Mesenteric fat pad (tissue), 1 donor: ENCODE data around the gene KIFBP. TPM values are rescaled to one million over a fixed set of nuclear protein-coding genes. Genes with fewer than 3 reads are reported as not detected.

Source experiments
- DNase-seq: peaks from one replicate; pipeline ENCODE4 v3.0.0-alpha.2; 2020; ENCODE audit warnings: low spot score
- total RNA-seq: library from RNA; stranded (reverse); fragmentation: NEBNext Ultra II Directional; extraction: Animal tissue kit (Norgen Biotek cat#: 25700); gene quantifications from one replicate; pipeline ENCODE4 v1.2.1, GENCODE V29; 2021
- donor health status: DM: yes; HTN: yes; CAD: no.

Gene KIFBP
- total RNA-seq, 1 donor from 2014 or later = 34.7 TPM

GRCh38 chr10:69051303-69051702 lies 62.7 kb downstream of the KIFBP start:
- DNase-seq = no peak

- no peak for DNase-seq
Observed at GRCh38 chr10:69051710-69052487, 63.3 kb downstream of the KIFBP start.

GRCh38 chr10:69052736-69053135 lies 64.1 kb downstream of the KIFBP start:
- DNase-seq = no peak

GRCh38 chr10:69055241-69055640 lies 66.6 kb downstream of the KIFBP start:
- DNase-seq = no peak

GRCh38 chr10:69056129-69056528 lies 67.5 kb downstream of the KIFBP start:
- DNase-seq = no peak

GRCh38 chr10:69056536-69057260 lies 68.1 kb downstream of the KIFBP start:
- no peak for DNase-seq

GRCh38 chr10:69057261-69057950 lies 68.8 kb downstream of the KIFBP start:
- no peak for DNase-seq

- no peak for DNase-seq
Observed at GRCh38 chr10:69057951-69058297, 69.3 kb downstream of the KIFBP start.

GRCh38 chr10:69060127-69060798 lies 71.7 kb downstream of the KIFBP start:
- no peak for DNase-seq

GRCh38 chr10:69061305-69062161 lies 72.9 kb downstream of the KIFBP start:
- DNase-seq = no peak

- DNase-seq = no peak
Observed at GRCh38 chr10:69062901-69063300, 74.3 kb downstream of the KIFBP start.

- DNase-seq = no peak
Observed at GRCh38 chr10:69064762-69065328, 76.2 kb downstream of the KIFBP start.

GRCh38 chr10:69065406-69066361 lies 77.1 kb downstream of the KIFBP start:
- no peak for DNase-seq

Other genes with a start within 250 kb of the KIFBP start
- gene STOX1, start 161.3 kb upstream of the KIFBP start, total RNA-seq = 8.1 TPM
- gene DDX50, start 87.5 kb upstream of the KIFBP start, total RNA-seq = 33.3 TPM
- gene DDX21, start 32.6 kb upstream of the KIFBP start, total RNA-seq = 110 TPM
- gene SRGN, start 99.3 kb downstream of the KIFBP start, total RNA-seq = 404 TPM
- 63.0 TPM for gene VPS26A, start 135.4 kb downstream of the KIFBP start, total RNA-seq
- 27.0 TPM for gene SUPV3L1, start 191.4 kb downstream of the KIFBP start, total RNA-seq
- 0.10 TPM for gene HKDC1, start 231.5 kb downstream of the KIFBP start, total RNA-seq